Measurements from ENCODE around the gene ZNF423.

DNA sequence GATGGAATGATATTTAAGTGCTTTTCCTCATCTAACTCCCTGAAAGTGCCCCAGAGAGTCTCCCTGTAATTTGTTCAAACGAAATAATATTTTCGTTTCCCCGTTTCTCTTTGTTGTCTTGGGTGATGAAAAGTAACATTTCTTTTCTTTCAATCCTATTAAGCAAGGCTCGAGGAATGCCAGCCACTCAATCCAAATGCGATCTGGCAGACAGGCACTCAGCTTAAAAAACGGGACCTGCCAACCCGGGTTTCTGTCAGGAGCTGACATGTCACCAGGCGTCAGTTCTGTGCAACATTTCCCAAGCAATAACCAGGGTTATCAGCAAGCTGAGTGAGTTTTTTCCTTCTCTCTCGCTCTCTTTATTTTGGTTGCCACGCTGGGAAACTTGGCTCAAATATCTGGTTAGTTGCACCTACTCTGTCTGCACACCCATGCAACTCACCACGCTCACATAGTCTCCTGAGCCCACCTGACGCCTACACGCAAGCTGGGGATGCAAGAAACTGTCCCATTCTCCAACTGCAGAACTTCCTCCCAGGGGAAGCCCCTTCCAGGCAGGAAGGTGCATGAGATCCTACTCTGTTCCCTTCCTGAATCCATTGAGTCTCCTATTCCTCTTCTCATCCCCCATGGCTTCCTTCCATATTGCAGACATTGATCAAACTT, 274.1 kb downstream of the ZNF423 start:
- TF ChIP-seq, protein P1, sequence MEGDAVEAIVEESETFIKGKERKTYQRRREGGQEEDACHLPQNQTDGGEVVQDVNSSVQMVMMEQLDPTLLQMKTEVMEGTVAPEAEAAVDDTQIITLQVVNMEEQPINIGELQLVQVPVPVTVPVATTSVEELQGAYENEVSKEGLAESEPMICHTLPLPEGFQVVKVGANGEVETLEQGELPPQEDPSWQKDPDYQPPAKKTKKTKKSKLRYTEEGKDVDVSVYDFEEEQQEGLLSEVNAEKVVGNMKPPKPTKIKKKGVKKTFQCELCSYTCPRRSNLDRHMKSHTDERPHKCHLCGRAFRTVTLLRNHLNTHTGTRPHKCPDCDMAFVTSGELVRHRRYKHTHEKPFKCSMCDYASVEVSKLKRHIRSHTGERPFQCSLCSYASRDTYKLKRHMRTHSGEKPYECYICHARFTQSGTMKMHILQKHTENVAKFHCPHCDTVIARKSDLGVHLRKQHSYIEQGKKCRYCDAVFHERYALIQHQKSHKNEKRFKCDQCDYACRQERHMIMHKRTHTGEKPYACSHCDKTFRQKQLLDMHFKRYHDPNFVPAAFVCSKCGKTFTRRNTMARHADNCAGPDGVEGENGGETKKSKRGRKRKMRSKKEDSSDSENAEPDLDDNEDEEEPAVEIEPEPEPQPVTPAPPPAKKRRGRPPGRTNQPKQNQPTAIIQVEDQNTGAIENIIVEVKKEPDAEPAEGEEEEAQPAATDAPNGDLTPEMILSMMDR (IDR thresholded peaks at IDR 0.05; ENCODE audit: insufficient read depth, low read depth, low read length): no peak
- no peak for TF ChIP-seq EZH2 (IDR thresholded peaks at IDR 0.05; ENCODE audit: insufficient read depth, low read length)

Measured in astrocyte (in vitro differentiated cells and primary cell).